Measurements from ENCODE around the gene MASP2.
"Not testable (repeated sequence)": the region's sequence is repeated elsewhere in the genome, so short reads cannot be mapped to it uniquely, and the experiment has no call there.

Gene MASP2

DNA sequence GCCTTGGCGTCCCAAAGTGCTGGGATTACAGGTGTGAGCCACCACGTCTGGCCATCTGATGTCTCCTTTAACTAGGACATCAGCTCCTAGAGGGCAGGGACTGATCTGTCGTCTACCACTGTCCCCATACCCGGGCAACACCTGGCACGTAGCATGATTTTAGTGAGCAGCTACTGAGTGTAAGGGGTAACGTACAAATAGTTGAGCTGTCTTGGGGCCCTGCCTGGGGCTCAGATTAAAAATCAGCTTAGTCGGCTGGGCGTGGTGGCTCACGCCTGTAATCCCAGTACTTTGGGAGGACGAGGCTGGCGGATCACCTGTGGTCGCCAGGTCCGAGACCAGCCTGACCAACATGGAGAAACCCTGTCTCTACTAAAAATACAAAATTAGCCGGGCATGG, 11.0 kb upstream of the MASP2 start:
- DNase-seq, result no peak

DNA sequence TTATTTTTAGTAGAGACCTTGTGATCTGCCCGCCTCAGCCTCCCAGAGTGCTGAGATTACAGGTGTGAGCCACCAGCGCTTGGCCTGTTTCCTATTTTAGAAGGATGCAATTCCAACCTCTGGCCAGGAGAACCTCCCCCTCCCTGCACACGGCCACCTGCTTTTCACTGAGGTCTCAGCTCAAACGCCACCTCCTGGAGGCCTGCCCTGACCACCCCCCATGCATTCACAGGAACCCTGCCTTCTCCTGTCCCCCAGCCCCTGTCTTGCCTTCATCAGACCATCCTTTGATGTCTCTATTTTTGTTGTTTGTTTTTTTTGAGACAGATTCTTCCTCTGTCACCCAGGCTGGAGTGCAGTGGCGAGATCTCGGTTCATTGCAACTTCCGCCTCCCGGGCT, 10.4 kb upstream of the MASP2 start:
- no peak for DNase-seq

DNA sequence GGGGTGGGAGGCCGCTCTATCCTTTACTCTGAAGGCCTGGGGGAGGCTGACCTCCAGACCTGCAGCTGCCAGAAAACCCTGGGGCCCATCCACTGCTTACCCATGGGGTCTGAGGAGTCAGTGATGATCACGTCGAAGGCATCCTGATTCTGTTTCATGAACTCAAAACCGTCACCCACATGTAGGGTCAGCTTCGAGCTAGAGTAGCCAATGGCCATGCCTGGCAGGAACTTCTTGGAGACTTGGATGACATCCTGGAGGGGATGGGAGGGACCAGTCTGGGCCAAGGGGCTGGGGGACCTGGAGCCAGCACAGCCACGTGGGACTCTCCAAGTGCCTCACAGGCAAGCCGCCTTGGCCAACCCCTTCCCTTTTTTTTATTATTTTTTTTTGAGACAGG, 9.5 kb upstream of the MASP2 start:
- no peak for DNase-seq

DNA sequence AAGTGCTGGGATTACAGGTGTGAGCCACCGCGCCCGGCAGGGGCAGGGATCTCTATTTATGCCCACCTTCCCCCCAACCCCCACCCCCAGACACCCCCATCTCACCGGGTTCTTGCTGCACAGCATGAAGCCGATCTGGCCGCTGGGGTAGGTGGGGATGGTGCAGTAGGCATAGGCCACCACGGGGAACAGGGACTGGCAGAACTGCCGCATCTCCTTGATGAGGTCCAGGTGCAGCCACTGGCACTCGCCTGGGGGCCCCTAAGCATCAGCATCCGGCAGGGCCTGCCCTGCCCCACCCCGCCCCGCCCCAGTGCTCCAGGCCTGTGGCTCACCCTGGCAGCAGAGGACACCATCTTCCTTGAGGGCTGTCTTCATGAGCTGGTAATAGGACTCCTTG, 8.6 kb upstream of the MASP2 start:
- DNase-seq, result no peak

DNA sequence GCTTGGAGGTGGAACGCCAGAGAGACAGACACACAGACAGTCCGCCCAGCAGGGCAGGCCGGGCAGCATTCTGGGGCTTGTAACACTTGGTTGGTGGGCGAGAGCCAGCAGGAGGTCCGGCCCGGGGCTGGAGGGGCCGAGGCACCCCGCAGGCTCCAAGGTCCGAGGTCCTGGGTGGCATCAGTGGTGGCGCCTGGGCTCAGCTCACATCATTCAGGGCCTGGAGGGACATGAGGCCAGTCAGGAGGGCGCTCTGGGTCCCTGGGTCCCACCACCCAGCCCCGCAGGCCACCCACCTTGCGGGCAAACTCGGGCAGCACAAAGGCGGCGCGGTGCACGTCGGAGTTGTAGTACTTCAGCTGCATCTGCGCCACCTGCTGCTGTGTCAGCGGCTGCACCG, 7.6 kb upstream of the MASP2 start:
- DNase-seq, result no peak

DNA sequence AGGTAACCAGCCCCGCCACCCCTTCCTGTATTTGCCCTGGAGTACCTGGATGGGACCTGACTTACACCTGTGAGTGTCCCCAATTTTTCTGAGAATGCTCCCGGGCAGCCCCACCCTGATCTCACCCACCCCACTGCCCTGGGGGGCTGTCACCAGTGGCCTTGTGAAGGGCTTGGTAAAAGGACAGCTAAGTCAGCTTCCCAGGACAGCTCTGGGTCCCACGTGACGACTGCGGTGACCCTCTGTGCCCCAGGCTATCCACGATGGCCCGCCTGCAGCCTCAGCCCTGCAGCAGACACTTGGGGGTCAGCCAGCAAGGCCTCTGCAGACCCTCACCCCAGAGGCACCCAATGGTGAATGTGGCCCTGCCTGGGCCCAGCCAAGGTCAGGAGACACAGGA, 7.1 kb upstream of the MASP2 start:
- DNase-seq, result no peak

DNA sequence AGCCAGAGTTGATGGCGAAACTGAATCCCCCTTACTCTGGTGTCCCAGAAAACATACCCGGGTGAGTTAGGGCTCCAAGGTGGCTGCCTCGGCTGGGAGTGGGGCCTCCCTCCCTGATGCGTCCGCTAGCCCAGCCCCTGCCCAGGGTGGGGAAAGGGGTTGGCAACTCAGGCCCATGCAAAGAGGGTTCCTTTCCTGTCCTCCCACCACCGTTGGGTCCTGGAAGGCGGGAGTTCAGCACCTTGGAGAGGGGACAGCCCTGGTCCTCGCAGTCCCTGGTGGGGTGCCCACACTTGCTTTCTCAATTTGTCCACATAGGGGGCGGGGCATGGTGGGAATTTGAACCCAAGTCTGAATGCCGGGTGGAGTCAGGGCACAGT, 6.7 kb upstream of the MASP2 start:
- no peak for DNase-seq

DNA sequence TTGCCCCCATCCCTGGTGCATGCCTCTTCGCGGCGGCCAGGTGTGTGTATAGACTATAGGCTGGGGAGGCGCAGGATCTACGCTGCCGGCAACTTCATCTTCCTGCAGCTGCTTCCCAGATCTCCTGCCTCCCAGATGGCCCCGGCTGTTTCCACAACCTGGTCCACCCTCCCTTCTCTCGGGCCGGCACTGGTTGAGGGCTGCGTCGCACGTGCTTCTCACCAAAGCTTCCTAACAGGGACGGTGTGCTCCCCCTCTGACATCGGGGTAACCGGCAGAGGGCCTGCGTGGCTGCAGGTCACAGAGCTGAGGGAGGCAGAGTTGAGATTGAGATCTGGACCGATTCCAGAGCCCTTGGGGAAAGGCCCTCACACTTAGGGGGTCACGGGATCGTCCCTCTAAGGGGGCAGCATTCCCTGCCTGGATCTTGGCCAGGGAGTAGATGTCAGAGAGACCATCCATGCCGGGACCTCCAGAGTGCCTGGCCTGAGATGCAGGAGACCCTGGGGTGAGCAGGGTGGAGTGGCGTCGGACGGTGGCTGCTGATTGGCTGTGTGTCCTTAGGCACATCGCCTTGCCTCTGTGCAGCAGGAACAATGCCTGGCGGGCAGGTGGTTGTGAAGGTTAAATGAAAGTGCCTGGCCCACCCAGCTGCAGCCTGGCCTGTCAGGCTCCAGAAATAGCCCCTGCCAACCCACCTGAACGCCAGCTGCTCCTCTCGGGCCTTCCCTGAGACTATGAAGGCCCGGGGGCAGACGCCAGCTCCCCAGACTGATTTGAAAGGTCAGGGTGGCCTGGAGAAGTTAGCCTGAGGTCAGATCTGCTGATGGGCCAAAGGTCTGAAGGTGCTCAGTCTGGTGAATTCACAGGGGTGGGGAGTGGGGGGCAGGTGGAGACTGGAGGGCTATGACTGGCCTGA, 6.1 kb upstream of the MASP2 start:
- peak; percentile 45 for DNase-seq

DNA sequence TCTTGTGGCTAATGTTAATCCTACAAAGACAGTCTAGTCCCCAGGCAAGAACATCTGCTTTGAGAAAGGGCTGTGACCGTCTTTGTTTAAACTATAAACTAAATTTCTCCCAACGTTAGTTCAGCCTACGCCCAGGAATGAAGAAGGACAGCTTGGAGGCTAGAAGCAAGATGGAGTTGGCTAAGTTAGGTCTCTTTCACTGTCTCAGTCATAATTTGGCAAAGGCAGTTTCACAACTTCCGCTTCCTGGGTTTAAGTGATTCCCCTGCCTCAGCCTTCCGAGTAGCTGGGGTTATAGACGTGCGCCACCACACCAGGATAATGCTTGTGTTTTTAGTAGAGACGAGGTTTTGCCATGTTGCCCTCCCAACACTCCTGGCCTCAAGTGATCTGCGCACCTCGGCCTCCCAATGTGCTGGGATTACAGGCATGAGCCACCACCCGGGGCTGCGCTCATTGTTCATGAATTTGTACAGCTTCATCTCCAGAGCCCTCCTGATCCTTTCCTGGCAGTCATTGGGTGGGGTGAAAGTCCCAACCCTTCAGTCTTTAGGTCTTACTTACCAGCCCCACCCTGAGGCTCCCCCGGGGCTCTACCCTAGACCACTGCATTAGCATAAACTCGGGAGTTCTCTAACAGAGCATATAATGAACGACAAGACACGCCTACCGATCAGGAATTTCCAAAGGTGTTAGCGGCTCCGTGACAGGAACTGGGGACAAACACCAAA, 4.9 kb upstream of the MASP2 start:
- peak; percentile 33 for DNase-seq

DNA sequence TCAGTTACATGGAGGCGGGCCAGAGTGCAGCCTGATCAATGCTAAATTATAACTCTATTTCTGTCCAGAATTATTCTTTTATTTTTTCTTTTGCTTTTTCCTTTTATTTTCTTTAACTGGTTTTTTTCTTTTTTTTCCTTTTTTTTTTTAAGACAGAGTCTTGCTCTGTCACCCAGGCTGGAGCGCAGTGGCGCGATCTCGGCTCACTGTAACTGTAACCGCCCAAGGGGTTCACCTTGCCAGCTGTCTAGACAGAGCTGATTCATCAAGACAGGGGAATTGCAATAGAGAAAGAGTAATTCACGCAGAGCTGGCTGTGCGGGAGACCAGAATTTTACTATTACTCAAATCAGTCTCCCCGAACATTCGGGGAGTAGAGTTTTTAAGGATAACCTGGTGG, 4.1 kb upstream of the MASP2 start:
- not testable (repeated sequence) for DNase-seq

DNA sequence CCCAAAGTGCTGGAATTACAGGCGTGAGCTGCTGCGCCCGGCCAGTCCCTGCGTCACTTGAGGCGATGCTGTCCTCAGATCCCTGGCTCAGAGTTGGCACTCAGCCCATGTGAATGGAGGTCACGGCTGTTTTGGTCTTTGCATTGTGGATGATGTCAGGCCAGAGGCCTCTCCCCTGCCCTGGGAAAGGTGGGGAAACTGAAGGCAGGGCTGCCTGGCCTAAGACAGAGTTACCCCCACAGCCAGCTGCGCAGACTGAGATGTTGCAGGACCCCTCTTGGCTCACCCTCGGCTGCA, 821 bp downstream of the MASP2 start:
- no peak for DNase-seq

DNA sequence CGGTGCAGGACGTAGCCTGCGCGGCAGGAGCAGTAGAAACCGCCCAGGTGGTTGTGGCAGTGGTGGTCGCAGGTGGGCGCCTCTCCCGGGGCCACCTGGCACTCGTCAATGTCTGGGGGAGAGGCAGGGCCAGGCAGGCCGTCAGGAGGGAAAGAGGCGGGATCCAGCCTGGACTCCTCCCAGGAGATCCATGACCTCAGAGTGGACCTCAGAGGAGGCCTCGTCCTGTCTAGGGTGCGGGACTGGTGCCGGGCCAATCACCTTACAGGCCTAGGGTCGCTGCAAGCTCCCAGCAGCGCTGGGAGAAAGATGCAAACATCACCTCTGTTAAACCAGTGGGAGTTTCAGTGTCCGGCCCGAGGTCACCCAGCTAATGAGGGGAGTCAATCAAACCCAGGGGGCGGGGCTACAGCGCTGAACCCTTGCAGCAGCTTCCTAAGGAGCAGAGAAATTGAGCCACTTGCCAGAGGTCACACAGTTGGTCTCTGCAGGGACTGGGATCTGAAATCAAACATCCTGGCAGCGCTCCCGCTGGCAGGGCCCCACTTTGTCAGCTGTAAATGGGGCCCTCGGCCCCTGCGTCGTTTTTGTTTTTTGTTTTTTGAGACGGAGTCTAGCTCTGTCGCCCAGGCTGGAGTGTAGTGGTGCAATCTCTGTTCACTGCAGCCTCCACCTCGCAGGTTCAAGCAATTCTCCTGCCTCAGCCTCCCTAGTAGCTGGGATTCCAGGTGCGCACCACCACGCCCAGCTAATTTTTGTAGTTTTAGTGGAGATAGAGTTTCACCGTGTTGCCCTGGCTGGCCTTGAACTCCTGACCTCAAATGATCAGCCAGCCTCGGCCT, 1.4 kb downstream of the MASP2 start:
- no peak for DNase-seq

DNA sequence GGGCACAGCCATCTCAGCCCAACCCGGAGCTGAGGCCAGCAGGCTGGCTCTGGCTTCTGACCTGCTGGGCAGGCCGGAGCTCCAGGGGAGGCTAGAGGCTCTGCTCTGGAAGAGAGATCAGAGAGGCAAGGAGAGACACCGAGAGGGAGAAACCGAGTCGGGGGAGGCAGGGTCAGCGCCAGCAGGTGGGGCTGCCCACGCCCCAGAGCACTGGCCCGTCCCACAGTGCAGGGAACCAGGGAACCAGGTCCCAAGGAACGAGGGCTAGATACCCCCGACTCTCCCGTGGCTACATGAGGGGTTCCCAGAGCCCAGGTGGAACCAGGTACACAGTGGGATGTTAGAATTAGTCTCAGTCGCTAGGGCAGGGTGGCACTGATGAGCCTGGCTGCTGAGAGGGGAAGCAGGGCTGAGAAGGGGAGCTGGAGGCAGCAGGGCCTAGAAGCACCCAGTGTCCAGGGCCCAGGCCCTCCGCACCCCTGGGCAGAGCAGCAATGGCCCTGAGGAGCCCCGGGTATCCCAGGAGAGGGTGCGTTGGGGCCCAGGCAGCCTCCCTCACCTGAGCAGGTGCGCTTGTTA, 2.1 kb downstream of the MASP2 start:
- no peak for DNase-seq

DNA sequence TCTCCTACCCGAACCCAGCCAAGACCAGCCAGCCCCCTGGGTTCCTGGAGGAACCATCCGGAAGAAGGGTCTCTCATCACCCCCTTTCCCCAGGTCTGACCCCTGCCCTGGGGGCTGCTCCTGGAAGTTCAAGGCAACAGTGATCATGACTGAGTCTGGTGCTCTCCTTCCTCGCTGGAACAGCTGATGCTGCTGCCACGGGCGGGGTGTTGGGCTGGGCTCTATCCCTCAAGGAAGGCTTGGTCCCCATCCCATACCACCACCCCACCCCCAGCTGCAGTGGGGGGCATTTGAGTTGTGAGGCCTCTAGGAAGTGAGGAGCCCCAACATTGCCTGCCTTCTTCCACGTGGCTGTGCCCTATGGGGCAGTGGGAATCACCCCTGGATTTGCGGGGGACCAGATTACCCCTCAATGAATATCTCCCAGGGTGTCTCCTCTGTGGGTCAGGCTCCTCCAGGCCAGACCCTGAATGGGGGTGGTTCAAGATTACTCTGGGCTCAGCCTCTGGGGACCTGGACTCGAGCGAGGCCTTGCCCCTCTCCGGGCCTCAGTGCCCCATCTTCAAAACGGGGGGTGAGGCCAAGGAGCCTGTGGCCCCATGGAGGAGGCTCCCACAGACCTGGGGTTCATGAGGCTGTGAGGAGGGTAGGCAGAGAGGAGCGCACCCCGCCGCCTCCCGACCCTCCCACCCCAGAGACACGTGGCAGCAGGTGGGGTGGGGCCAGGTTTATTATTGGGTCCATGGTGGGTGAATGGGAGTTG, 2.8 kb downstream of the MASP2 start:
- no peak for DNase-seq

DNA sequence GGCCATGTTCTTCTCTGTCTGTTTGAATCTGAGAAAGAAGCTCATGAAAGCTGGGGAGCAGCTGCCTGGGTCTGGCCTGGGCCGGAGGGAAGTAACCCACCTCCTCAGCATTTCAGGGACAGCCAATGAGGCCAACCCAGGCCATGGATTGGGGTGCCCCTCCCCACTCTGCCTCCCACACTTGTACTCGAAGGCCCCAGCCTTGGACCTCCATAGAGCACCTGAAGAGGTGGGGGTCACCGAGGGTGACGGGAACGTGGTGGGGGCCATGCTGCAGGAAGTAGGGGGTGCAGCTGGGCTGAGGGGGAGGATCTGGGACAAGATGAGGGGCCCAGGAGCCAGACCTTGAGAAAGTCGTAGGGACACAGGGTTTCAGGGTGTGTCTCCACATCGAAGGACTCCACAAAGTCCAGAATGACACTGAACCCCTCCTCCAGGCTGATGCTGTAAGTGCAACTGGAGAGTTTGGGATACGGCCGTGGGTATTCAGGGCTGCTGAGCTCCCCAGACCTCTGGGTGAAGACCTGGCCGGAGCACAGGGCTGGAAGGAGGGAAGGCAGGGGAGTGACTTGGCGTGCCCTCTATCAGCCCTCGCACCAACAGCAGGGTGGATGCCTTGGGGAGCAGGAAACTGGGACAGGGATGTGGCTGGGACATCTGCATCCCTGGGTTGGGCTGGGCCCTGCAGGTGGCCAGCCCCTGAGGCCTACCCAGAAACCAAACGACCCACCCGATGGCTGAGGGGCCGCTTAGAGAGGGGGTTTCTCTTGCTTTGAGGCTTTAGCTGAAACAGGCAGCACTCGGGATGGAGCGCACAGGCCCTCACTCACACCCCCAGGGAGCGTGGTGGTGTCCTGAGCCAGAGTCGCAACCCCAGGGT, 3.8 kb downstream of the MASP2 start:
- no peak for DNase-seq

DNA sequence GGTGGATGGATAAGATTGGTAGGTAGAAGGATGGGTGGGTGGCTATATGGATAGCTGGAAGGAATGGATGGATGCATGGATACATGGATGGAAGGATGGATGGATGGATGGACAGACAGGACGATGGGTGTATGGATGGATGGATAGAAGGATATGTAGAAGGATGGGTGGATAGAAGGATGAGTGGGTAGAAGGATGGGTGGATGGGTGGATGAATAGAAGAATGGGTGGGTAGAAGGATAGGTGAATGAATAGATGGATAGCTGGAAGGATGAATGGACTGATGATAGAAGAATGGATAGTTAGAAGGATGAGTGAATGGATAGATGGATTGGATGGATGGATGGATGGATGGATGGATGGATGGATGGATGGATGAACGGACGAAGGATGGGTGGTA, 5.0 kb downstream of the MASP2 start:
- no peak for DNase-seq

DNA sequence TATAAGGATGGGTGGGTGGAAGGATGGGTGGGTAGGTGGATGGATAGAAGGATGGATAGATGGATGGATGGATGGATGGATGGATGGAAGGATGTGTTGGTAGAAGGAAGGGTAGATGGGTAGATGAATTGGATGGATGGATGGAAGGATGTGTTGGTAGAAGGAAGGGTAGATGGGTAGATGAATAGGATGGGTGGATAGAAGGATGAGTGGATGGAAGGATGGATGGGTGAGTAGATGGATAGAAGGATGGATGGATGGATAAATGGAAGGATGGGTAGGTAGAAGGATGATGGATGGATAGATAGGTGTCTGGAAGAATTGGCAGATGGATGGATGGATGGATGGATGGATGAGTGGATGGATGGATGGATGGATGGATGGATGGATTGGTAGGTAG, 6.0 kb downstream of the MASP2 start:
- DNase-seq, result no peak

DNA sequence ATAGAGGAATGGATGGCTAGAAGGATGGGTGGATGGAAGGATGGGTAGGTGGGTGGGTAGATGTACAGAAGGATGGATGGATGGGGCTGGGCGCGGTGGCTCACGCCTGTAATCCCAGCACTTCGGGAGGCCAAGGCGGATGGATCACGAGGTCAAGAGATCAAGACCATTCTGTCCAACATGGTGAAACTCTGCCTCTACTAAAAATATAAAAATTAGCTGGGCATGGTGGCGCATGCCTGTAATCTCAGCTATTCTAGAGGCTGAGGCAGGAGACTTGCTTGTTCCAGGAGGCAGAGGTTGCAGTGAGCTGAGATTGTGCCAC, 7.0 kb downstream of the MASP2 start:
- DNase-seq, result not testable (repeated sequence)

DNA sequence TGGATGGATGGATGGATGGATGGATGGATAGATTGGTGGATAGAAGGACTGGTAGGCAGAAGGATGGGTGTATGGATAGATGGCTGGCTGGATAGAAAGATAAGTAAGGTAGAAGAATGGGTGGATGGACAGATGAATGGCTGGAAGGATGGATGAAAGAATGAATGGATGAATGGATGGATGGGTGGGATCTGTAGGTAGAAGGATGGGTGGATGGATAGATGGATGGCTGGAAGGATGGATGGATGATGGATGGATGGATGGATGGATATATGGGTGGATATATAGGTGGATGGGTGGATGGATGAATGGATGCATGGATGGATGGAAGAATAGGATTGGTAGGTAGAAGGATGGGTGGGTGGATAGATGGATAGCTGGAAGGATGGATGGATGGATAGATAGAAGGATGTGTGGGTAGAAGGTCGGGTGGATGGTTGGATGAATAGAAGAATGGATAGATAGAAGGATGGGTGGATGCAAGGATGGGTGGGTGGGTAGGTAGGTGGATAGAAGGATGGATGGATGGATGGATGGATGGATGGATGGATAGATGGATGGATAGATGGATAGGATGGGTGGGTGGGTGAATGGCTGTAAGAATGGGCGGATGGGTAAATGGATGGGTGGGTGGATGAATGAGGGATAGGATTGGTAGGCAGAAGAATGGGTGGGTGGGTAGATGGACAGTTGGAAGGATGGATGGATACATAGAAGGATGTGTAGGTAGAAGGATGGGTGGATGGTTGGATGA, 7.5 kb downstream of the MASP2 start:
- no peak for DNase-seq

DNA sequence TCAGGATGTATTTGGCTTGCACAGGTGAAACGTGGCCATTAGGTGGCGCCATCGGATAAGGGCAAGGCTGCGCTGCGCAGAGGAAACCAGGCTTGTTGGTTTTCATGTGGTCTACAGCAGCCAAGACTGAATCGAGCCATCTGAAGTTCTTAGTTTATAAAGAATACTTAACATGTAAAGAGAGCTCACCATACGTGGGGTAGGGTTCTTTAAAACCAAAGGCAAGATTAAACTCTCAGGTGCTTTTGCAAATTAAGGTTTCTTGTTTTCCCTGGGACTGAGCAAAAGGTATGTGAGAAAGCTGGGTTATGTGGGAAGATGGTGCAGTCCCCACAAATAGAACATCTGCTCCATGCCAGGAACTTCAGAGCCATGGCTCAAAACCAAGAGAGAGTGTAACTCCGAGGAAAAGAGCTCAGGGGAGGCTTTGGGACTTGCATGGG, 9.3 kb downstream of the MASP2 start:
- DNase-seq, result peak; percentile 90

Data from activated CD4-positive, alpha-beta T cell treated with anti-CD3 and anti-CD28 coated beads, Interleukin-10, Interleukin-2, amounts not matched to agents 100 ng/mL and 50 ng/mL, durations not matched to agents 16 hours and 8 hours (primary cell).